Measurements from ENCODE around the gene HLX. TPM values are rescaled to one million over a fixed set of nuclear protein-coding genes. Genes with fewer than 3 reads are reported as not detected.

The HLX gene
- total RNA-seq, 1 donor from 2014 or later: not detected

- no peak overlapping the region for H3K9ac ChIP-seq
- no peaks in the 10 kb centered on the region for H3F3A ChIP-seq (ENCODE audit: low read depth)
- H3K27me3 ChIP-seq: peaks cover 100% of the 10 kb centered on the region
- H4K20me1 ChIP-seq (ENCODE audit: low read depth): peaks cover 75% of the 10 kb centered on the region
- H2AFZ ChIP-seq (replicated peaks): no peak overlapping the region
- no peak overlapping the region for H3K4me3 Mint-ChIP-seq
- no peak overlapping the region for H3K27ac Mint-ChIP-seq
- no peaks in the 10 kb centered on the region for H3K36me3 Mint-ChIP-seq
- no peak overlapping the region for H3K27ac ChIP-seq
- H3K9me3 Mint-ChIP-seq: peaks cover 11% of the 10 kb centered on the region
- no peak for DNase-seq (ENCODE audit: low spot score)
- H3K4me1 Mint-ChIP-seq: peaks cover 22% of the 10 kb centered on the region
- H3K79me2 ChIP-seq (ENCODE audit: low read depth): no peaks in the 10 kb centered on the region
- no peaks in the 10 kb centered on the region for H3K9me3 ChIP-seq (ENCODE audit: low read depth)
- H3K4me2 ChIP-seq: no peak overlapping the region
- H3K4me3 ChIP-seq: no peak overlapping the region
- H3K27me3 Mint-ChIP-seq (ENCODE audit: insufficient read depth, low read depth): peaks cover 99% of the 10 kb centered on the region
- no peaks in the 10 kb centered on the region for H3K36me3 ChIP-seq
- no peaks in the 10 kb centered on the region for H3K4me1 ChIP-seq
- no peak for TF ChIP-seq CTCF (IDR thresholded peaks at IDR 0.05)
- TF ChIP-seq EZH2phosphoT487 (IDR thresholded peaks at IDR 0.05): no peak
- no peak for TF ChIP-seq EZH2 (IDR thresholded peaks at IDR 0.05)
Observed at GRCh38 chr1:220892086-220892376, 12.8 kb downstream of the HLX start.

GRCh38 chr1:220892997-220893700 is 13.9 kb downstream of the HLX start:
- H3K27me3 Mint-ChIP-seq (ENCODE audit: insufficient read depth, low read depth): peaks cover 95% of the 10 kb centered on the region
- TF ChIP-seq EZH2phosphoT487 (IDR thresholded peaks at IDR 0.05): no peak
- TF ChIP-seq CTCF (IDR thresholded peaks at IDR 0.05): no peak
- peak; percentile 64 for TF ChIP-seq EZH2 (IDR thresholded peaks at IDR 0.05)
- peak overlapping the region; percentile 76 for H3K4me3 Mint-ChIP-seq
- Histone ChIP-seq H3F3A (ENCODE audit: low read depth) (no peaks in the 10 kb centered on the region), H4K20me1 (ENCODE audit: low read depth) (peaks cover 66% of the 10 kb centered on the region), H3K4me3 (peak overlapping the region; percentile 37), H3K27me3 (peaks cover 100% of the 10 kb centered on the region), H3K9ac (no peak overlapping the region), H3K36me3 (no peaks in the 10 kb centered on the region), H3K9me3 (ENCODE audit: low read depth) (no peaks in the 10 kb centered on the region), H3K27ac (no peak overlapping the region), H3K79me2 (ENCODE audit: low read depth) (no peaks in the 10 kb centered on the region), H3K4me1 (no peaks in the 10 kb centered on the region), H3K4me2 (peak overlapping the region; percentile 75), H2AFZ (replicated peaks) (no peak overlapping the region)
- DNase-seq (ENCODE audit: low spot score): peak; percentile 57
- H3K4me1 Mint-ChIP-seq: peaks cover 19% of the 10 kb centered on the region
- peaks cover 16% of the 10 kb centered on the region for H3K9me3 Mint-ChIP-seq
- H3K27ac Mint-ChIP-seq: no peak overlapping the region
- no peaks in the 10 kb centered on the region for H3K36me3 Mint-ChIP-seq

- H3K36me3 Mint-ChIP-seq: no peaks in the 10 kb centered on the region
- H3K27me3 Mint-ChIP-seq (ENCODE audit: insufficient read depth, low read depth): peaks cover 91% of the 10 kb centered on the region
- Histone ChIP-seq H3K4me2 (peak overlapping the region; percentile 75), H3K36me3 (no peaks in the 10 kb centered on the region), H3K27me3 (peaks cover 100% of the 10 kb centered on the region), H3K9me3 (ENCODE audit: low read depth) (no peaks in the 10 kb centered on the region), H3K4me1 (no peaks in the 10 kb centered on the region), H2AFZ (replicated peaks) (no peak overlapping the region), H3F3A (ENCODE audit: low read depth) (no peaks in the 10 kb centered on the region), H4K20me1 (ENCODE audit: low read depth) (peaks cover 61% of the 10 kb centered on the region), H3K27ac (no peak overlapping the region), H3K4me3 (peak overlapping the region; percentile 37), H3K9ac (no peak overlapping the region), H3K79me2 (ENCODE audit: low read depth) (no peaks in the 10 kb centered on the region)
- peaks cover 17% of the 10 kb centered on the region for H3K4me1 Mint-ChIP-seq
- peak overlapping the region; percentile 76 for H3K4me3 Mint-ChIP-seq
- DNase-seq (ENCODE audit: low spot score): peak; percentile 6
- H3K9me3 Mint-ChIP-seq: peaks cover 16% of the 10 kb centered on the region
- H3K27ac Mint-ChIP-seq: no peak overlapping the region
- TF ChIP-seq EZH2 (IDR thresholded peaks at IDR 0.05) (peak; percentile 77), CTCF (IDR thresholded peaks at IDR 0.05) (no peak), EZH2phosphoT487 (IDR thresholded peaks at IDR 0.05) (peak; percentile 59)
Observed at GRCh38 chr1:220893701-220894024, 14.4 kb downstream of the HLX start.

All from neural progenitor cell (in vitro differentiated cells).